Fibroblast of lung (primary cell): Measurements from ENCODE around the gene MT1B. TPM values are rescaled to one million over a fixed set of nuclear protein-coding genes. Genes with fewer than 3 reads are reported as not detected.
A peak's percentile ranks its signal among the peaks of the same experiment; 100 is the strongest.

ENCODE experiments used
- DNase-seq, 2 donors: peaks; one replicate each; pipeline versions ENCODE4 v3.0.0 to v3.0.0-alpha.2; 2010; ENCODE audit warnings: low read depth in 2 of 2
- H2AFZ ChIP-seq: 2 replicates; pipeline ENCODE4 v1.5.1; 2012; ENCODE audit warnings: low read length, control low read depth, inconsistent platforms
- H3K27ac ChIP-seq: 2 replicates; pipeline ENCODE4 v1.5.1; 2011; ENCODE audit warnings: low read length, control low read depth; ENCODE audit not compliant: insufficient read depth
- H3K27me3 ChIP-seq: 2 replicates; pipeline ENCODE4 v1.5.1; 2011; ENCODE audit warnings: mild to moderate bottlenecking, low read length; ENCODE audit not compliant: control insufficient read depth, insufficient read depth
- H3K36me3 ChIP-seq: 2 replicates; pipeline ENCODE4 v1.5.1; 2011; ENCODE audit warnings: low read length; ENCODE audit not compliant: control insufficient read depth, insufficient read depth
- H3K4me1 ChIP-seq: 2 replicates; pipeline ENCODE4 v1.5.1; 2011; ENCODE audit warnings: low read length; ENCODE audit not compliant: control insufficient read depth, insufficient read depth; ENCODE audit errors: extremely low read depth
- H3K4me2 ChIP-seq: 2 replicates; pipeline ENCODE4 v1.5.1; 2011; ENCODE audit warnings: low read length, control low read depth; ENCODE audit not compliant: insufficient read depth; ENCODE audit errors: extremely low read depth
- H3K4me3 ChIP-seq, 4 experiments: fragments of 200-600 bp in 1 of 4; sonication (generic) in 1 of 4; replicated peaks in 1 of 4; 2 replicates each; pipeline ENCODE4 v1.5.1; 2011 to 2016; ENCODE audit warnings: low read length in 4 of 4, low read depth in 3 of 4, mild to moderate bottlenecking in 3 of 4, control low read depth in 2 of 4, inconsistent platforms in 1 of 4, mixed read lengths in 1 of 4; ENCODE audit not compliant: insufficient read depth in 1 of 4; ENCODE audit errors: control extremely low read depth in 1 of 4
- H3K79me2 ChIP-seq: 2 replicates; pipeline ENCODE4 v1.5.1; 2012; ENCODE audit warnings: mild to moderate bottlenecking, low read length, inconsistent platforms; ENCODE audit not compliant: control insufficient read depth, insufficient read depth
- H3K9ac ChIP-seq: 2 replicates; pipeline ENCODE4 v1.5.1; 2011; ENCODE audit warnings: mild to moderate bottlenecking, low read length, control low read depth; ENCODE audit not compliant: insufficient read depth
- H3K9me3 ChIP-seq: 2 replicates; pipeline ENCODE4 v1.5.1; 2012; ENCODE audit warnings: low read depth, low read length; ENCODE audit not compliant: control insufficient read depth, insufficient read depth
- H4K20me1 ChIP-seq: 2 replicates; pipeline ENCODE4 v1.5.1; 2011; ENCODE audit warnings: low read length; ENCODE audit not compliant: control insufficient read depth, insufficient read depth; ENCODE audit errors: extremely low read depth
- EZH2 ChIP-seq: IDR thresholded peaks from 2 replicates; pipeline ENCODE4 v1.5.1; 2012; ENCODE audit warnings: low read length, control low read depth, mild to moderate bottlenecking; ENCODE audit errors: missing control alignments
- polyA plus RNA-seq, 2 donors: library from polyadenylated mRNA; depleted of rRNA in 1 of 2; stranded (reverse) in 1 of 2; unstranded in 1 of 2; fragments of >200 nt; gene quantifications; 2 replicates each; pipeline ENCODE4 v1.2.1, GENCODE V29; 2011 to 2012; ENCODE audit warnings: missing spikeins in 1 of 2
- total RNA-seq: library from RNA; depleted of rRNA; stranded (reverse); fragments of >200 nt; gene quantifications from 2 replicates; pipeline ENCODE4 v1.2.1, GENCODE V29; 2014
- TF ChIP-seq, protein P1 (sequence below), 2 donors: IDR thresholded peaks in 1 of 2; conservative IDR thresholded peaks in 1 of 2; 1 replicate in 1 of 2; 2 replicates in 1 of 2; pipeline ENCODE4 v1.5.1; 2011 to 2012; ENCODE audit warnings: low read length in 2 of 2, control low read depth in 1 of 2, inconsistent platforms in 1 of 2, low read depth in 1 of 2, mild to moderate bottlenecking in 1 of 2

Gene MT1B
- total and polyA plus RNA-seq, 2 donors (not counting 1 experiment from before 2014, with no cell fraction given) = not detected

DNA sequence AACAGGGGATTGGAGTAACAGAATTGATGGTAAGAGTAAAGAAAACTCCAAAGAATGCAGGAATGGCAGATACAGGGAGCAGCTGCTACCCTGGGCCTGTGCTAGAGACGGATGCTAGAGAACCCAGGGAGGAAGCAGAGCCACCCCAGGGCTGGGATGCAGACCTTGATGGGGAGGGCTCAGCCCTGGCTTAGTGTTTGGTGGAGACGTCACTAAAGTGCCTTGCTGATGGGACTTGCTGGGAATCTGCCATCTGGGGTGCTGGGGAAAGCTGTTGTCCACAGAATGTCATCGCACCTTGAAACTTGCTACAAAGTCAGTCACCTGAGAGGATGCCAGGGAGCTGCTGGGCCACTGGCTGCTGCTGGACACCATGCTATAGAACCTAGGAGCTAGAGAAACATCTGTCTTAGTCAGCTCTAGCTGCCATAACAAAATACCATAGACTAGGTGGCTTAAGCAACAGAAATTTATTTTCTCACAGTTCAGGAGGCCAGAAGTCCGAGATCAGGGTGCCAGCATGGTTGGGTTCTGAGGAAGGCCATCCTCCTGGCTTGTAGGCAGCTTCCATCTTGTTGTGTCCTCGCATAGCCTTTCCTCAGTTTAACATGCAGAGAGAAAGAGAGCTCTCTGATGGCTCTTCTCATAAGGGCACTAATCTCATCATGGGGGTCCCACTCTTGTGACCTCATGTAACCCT is 45.9 kb downstream of the MT1B start:
- H3K9me3 ChIP-seq = no peaks in the 10 kb centered on the region
- no peak overlapping the region for H3K27ac ChIP-seq
- H3K4me2 ChIP-seq = no peak overlapping the region
- H2AFZ ChIP-seq = no peak overlapping the region
- no peak for TF ChIP-seq EZH2
- TF ChIP-seq, protein P1, sequence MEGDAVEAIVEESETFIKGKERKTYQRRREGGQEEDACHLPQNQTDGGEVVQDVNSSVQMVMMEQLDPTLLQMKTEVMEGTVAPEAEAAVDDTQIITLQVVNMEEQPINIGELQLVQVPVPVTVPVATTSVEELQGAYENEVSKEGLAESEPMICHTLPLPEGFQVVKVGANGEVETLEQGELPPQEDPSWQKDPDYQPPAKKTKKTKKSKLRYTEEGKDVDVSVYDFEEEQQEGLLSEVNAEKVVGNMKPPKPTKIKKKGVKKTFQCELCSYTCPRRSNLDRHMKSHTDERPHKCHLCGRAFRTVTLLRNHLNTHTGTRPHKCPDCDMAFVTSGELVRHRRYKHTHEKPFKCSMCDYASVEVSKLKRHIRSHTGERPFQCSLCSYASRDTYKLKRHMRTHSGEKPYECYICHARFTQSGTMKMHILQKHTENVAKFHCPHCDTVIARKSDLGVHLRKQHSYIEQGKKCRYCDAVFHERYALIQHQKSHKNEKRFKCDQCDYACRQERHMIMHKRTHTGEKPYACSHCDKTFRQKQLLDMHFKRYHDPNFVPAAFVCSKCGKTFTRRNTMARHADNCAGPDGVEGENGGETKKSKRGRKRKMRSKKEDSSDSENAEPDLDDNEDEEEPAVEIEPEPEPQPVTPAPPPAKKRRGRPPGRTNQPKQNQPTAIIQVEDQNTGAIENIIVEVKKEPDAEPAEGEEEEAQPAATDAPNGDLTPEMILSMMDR (conservative IDR thresholded peaks at IDR 0.05 in 1 of 2, IDR thresholded peaks at IDR 0.05 in 1 of 2; ENCODE audit: low read depth in 1 of 2, low read length in 2 of 2) = no peak
- no peak overlapping the region for H3K4me3 ChIP-seq
- no peaks in the 10 kb centered on the region for H3K36me3 ChIP-seq
- H3K27me3 ChIP-seq = no peaks in the 10 kb centered on the region
- no peak overlapping the region for H3K9ac ChIP-seq
- H3K79me2 ChIP-seq = no peaks in the 10 kb centered on the region
- peaks cover 4% of the 10 kb centered on the region for H3K4me1 ChIP-seq
- H4K20me1 ChIP-seq = no peaks in the 10 kb centered on the region
- DNase-seq = no peak

DNA sequence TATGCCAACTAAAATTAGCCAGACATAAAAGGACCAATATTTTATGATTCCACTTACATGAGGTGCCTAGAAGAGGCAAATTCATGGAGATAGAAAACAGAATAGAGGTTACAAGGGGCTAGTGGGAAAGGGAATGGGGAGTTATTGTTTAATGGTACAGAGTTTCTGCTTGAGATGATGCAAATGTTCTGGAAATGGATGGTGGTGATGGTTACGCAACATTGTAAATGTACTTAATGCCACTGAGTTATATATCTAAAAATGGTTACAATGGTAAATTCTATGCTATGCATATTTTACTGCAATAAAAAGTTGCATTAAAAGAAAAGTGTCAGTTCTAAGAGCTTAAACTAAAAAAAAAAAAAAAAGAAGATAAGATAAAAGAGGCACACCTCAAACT is 48.5 kb downstream of the MT1B start:
- Histone ChIP-seq H3K4me2 (no peak overlapping the region), H3K4me3 (no peak overlapping the region), H3K9me3 (no peaks in the 10 kb centered on the region), H2AFZ (no peak overlapping the region), H3K79me2 (no peaks in the 10 kb centered on the region), H3K27me3 (no peaks in the 10 kb centered on the region), H3K4me1 (peaks cover 4% of the 10 kb centered on the region), H3K36me3 (no peaks in the 10 kb centered on the region), H4K20me1 (no peaks in the 10 kb centered on the region), H3K9ac (no peak overlapping the region), H3K27ac (no peak overlapping the region)
- DNase-seq = peak in 1 of 2 donors; percentile 70
- no peak for TF ChIP-seq EZH2
- TF ChIP-seq, protein P1 (conservative IDR thresholded peaks at IDR 0.05 in 1 of 2, IDR thresholded peaks at IDR 0.05 in 1 of 2; ENCODE audit: low read depth in 1 of 2, low read length in 2 of 2) = no peak

DNA sequence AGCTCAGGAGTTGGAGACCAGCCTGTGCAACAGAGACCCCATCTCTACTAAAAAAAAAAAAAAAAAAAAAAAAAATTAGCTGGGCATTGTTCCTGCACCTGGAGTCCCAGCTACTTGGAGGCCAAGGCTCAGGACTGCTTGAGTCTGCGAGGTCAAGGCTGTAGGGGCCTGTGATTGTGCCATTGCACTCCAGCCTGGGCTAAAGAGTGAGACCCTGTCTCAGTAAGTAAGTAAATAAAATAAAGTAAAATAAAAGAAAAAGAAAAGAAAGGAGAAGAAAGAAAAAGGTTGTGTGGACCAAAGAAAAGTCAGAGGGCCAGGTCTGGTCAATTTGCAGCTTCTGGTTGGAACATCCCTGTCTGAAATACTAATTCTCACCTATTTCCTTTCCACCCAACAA is 48.9 kb downstream of the MT1B start:
- TF ChIP-seq, protein P1 (conservative IDR thresholded peaks at IDR 0.05 in 1 of 2, IDR thresholded peaks at IDR 0.05 in 1 of 2; ENCODE audit: low read depth in 1 of 2, low read length in 2 of 2) = no peak
- no peak for TF ChIP-seq EZH2
- Histone ChIP-seq H3K79me2 (no peaks in the 10 kb centered on the region), H3K4me2 (no peak overlapping the region), H3K9me3 (no peaks in the 10 kb centered on the region), H3K36me3 (no peaks in the 10 kb centered on the region), H3K4me1 (peaks cover 4% of the 10 kb centered on the region), H3K9ac (no peak overlapping the region), H3K27me3 (no peaks in the 10 kb centered on the region), H2AFZ (no peak overlapping the region), H3K27ac (no peak overlapping the region), H4K20me1 (no peaks in the 10 kb centered on the region), H3K4me3 (no peak overlapping the region)
- no peak for DNase-seq
